Cardiac muscle cell (in vitro differentiated cells and primary cell): ENCODE measurements around the gene METTL17. TPM values are rescaled to one million over a fixed set of nuclear protein-coding genes. Genes with fewer than 3 reads are reported as not detected.
A peak's percentile ranks its signal among the peaks of the same experiment; 100 is the strongest.

Source experiments
- DNase-seq, 2 donors: peaks; one replicate each; pipeline versions ENCODE4 v3.0.0 to v3.0.0-alpha.2; 2010 to 2017; ENCODE audit warnings: low read depth in 1 of 2, low spot score in 1 of 2
- H3K27ac ChIP-seq: fragments of 200-600 bp; sonication (generic); 2 replicates; pipeline ENCODE4 v1.5.1; 2016
- H3K27me3 ChIP-seq: fragments of 200-600 bp; sonication (generic); 2 replicates; pipeline ENCODE4 v1.6.0; 2016; ENCODE audit warnings: control low read depth
- H3K36me3 ChIP-seq: fragments of 200-600 bp; sonication (generic); 2 replicates; pipeline ENCODE4 v1.5.1; 2016; ENCODE audit warnings: control low read depth
- H3K4me1 ChIP-seq: fragments of 200-600 bp; sonication (generic); 2 replicates; pipeline ENCODE4 v1.8.1; 2017; ENCODE audit warnings: low read depth, mild to moderate bottlenecking, mixed run types
- H3K4me3 ChIP-seq: fragments of 200-600 bp; sonication (generic); 2 replicates; pipeline ENCODE4 v1.5.1; 2016; ENCODE audit warnings: mild to moderate bottlenecking
- H3K9me3 ChIP-seq: fragments of 200-600 bp; sonication (generic); 2 replicates; pipeline ENCODE4 v1.5.1; 2017; ENCODE audit warnings: low read depth, mild to moderate bottlenecking, control low read depth
- CTCF ChIP-seq: IDR thresholded peaks from 2 replicates; pipeline ENCODE4 v1.5.1; 2012; ENCODE audit warnings: low read depth, mild to moderate bottlenecking, low read length
- polyA plus RNA-seq: library from polyadenylated mRNA; unstranded; fragments of >200 nt; fragmentation: Nextera tagmentation; extraction: Ambion mirVana; gene quantifications from 2 replicates; pipeline ENCODE4 v1.2.1, GENCODE V29; 2016
- total RNA-seq: library from RNA; depleted of rRNA; stranded (reverse); fragments of >200 nt; gene quantifications from 2 replicates; pipeline ENCODE4 v1.2.3, GENCODE V29; 2016

METTL17 gene
- total and polyA plus RNA-seq, 2 experiments from 2014 or later, result 122 to 152 TPM

GRCh38 chr14:20988717-20989470, 886 bp upstream of the METTL17 start:
- H3K27ac ChIP-seq, result peak overlapping the region; percentile 87

GRCh38 chr14:20989471-20989786, 351 bp upstream of the METTL17 start:
- no peaks in the 10 kb centered on the region for H3K9me3 ChIP-seq
- H3K27ac ChIP-seq, result peak overlapping the region; percentile 87
- H3K27me3 ChIP-seq, result no peaks in the 10 kb centered on the region
- peaks cover 19% of the 10 kb centered on the region for H3K36me3 ChIP-seq
- H3K4me3 ChIP-seq, result peak overlapping the region; percentile 24
- no peak for TF ChIP-seq CTCF
- H3K4me1 ChIP-seq, result peaks cover 7% of the 10 kb centered on the region
- no peak for DNase-seq

More at GRCh38 chr14:20988717-20989470, 886 bp upstream of the METTL17 start:
- H3K27me3 ChIP-seq, result peaks cover 3% of the 10 kb centered on the region
- peaks cover 14% of the 10 kb centered on the region for H3K36me3 ChIP-seq
- no peaks in the 10 kb centered on the region for H3K9me3 ChIP-seq
- H3K4me1 ChIP-seq, result peaks cover 7% of the 10 kb centered on the region
- no peak for TF ChIP-seq CTCF
- peak overlapping the region; percentile 24 for H3K4me3 ChIP-seq
- no peak for DNase-seq

- DNase-seq, result no peak
- H3K36me3 ChIP-seq, result peaks cover 43% of the 10 kb centered on the region
- H3K27ac ChIP-seq, result no peak overlapping the region
Measured at GRCh38 chr14:20996521-20996920, 6.7 kb downstream of the METTL17 start.

GRCh38 chr14:20997115-20997514, 7.3 kb downstream of the METTL17 start:
- Histone ChIP-seq H3K4me1 (peaks cover 10% of the 10 kb centered on the region), H3K9me3 (no peaks in the 10 kb centered on the region), H3K27ac (no peak overlapping the region), H3K27me3 (no peaks in the 10 kb centered on the region), H3K4me3 (no peak overlapping the region), H3K36me3 (peaks cover 43% of the 10 kb centered on the region)
- TF ChIP-seq CTCF, result no peak
- DNase-seq, result no peak

More at GRCh38 chr14:20996521-20996920, 6.7 kb downstream of the METTL17 start:
- Histone ChIP-seq H3K27me3 (no peaks in the 10 kb centered on the region), H3K4me1 (peaks cover 10% of the 10 kb centered on the region), H3K9me3 (no peaks in the 10 kb centered on the region), H3K4me3 (no peak overlapping the region)
- no peak for TF ChIP-seq CTCF

- H3K9me3 ChIP-seq, result no peaks in the 10 kb centered on the region
- H3K36me3 ChIP-seq, result peaks cover 39% of the 10 kb centered on the region
- H3K4me1 ChIP-seq, result peaks cover 10% of the 10 kb centered on the region
- no peaks in the 10 kb centered on the region for H3K27me3 ChIP-seq
- H3K4me3 ChIP-seq, result no peak overlapping the region
- H3K27ac ChIP-seq, result no peak overlapping the region
- no peak for DNase-seq
- no peak for TF ChIP-seq CTCF
Measured at GRCh38 chr14:20997564-20997963, 7.8 kb downstream of the METTL17 start.
